Hepatocyte (in vitro differentiated cells): ENCODE data around the gene COMP.
A peak's percentile ranks its signal among the peaks of the same experiment; 100 is the strongest.

Source experiments
- EZH2 ChIP-seq: fragments of 200-600 bp; sonication (generic); IDR thresholded peaks from 2 replicates; pipeline ENCODE4 v1.6.1; 2016; ENCODE audit warnings: antibody characterized with exemption, mild to moderate bottlenecking, borderline replicate concordance
- TF ChIP-seq, protein P1 (sequence below): fragments of 200-600 bp; sonication (generic); IDR thresholded peaks from 2 replicates; pipeline ENCODE4 v1.5.1; 2016; ENCODE audit warnings: antibody characterized with exemption, mild to moderate bottlenecking; ENCODE audit not compliant: poor library complexity

- TF ChIP-seq, protein P1, sequence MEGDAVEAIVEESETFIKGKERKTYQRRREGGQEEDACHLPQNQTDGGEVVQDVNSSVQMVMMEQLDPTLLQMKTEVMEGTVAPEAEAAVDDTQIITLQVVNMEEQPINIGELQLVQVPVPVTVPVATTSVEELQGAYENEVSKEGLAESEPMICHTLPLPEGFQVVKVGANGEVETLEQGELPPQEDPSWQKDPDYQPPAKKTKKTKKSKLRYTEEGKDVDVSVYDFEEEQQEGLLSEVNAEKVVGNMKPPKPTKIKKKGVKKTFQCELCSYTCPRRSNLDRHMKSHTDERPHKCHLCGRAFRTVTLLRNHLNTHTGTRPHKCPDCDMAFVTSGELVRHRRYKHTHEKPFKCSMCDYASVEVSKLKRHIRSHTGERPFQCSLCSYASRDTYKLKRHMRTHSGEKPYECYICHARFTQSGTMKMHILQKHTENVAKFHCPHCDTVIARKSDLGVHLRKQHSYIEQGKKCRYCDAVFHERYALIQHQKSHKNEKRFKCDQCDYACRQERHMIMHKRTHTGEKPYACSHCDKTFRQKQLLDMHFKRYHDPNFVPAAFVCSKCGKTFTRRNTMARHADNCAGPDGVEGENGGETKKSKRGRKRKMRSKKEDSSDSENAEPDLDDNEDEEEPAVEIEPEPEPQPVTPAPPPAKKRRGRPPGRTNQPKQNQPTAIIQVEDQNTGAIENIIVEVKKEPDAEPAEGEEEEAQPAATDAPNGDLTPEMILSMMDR = no peak
- peak; percentile 76 for TF ChIP-seq EZH2
Measured at GRCh38 chr19:18790566-18791314, at the start of gene COMP.
